Measurements from ENCODE around the gene PASK.

DNA sequence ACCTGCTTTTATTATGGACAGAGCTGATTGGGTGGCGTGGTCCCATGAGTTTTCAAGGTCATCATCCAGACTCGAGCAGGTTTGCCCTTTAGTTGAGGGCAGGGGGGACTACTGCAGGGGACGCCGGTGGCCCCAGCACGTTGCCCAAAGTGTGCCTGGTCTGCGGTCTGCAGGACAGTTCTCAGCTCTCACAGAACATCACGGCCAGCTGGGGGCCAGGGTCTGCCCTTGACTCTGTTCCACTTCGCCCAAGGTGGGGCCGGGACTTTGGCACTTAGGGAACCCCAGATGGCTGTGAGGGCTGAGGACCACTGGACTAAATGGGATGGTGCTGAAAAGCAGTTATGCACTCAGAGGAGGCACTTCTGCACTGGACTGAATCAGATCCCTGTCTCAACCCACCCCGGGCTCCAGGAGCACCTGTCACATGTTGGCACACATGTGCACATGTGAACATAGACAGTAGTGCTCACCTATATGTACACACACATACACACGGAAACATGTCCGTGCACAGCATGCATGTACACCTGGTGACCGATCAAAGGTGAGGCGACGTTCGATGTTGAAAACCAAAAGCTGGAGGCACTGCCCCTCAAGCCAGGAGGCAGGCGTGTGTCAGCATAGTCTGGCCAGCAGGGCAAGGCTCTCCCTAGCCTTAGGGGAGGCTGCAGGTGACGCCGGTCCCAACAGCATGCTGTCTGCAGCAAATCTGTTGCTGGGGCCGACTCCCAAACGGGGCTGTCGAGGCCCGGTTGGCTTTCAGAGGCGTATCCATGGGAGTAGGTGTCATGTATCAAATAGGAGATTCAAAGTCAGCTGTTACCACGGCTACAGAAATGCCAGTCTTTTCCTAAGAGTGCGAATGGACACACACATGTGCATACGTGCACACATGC is 49.4 kb upstream of the PASK start:
- no peak for TF ChIP-seq POLR2A (IDR thresholded peaks at IDR 0.05)
- TF ChIP-seq, protein P1, sequence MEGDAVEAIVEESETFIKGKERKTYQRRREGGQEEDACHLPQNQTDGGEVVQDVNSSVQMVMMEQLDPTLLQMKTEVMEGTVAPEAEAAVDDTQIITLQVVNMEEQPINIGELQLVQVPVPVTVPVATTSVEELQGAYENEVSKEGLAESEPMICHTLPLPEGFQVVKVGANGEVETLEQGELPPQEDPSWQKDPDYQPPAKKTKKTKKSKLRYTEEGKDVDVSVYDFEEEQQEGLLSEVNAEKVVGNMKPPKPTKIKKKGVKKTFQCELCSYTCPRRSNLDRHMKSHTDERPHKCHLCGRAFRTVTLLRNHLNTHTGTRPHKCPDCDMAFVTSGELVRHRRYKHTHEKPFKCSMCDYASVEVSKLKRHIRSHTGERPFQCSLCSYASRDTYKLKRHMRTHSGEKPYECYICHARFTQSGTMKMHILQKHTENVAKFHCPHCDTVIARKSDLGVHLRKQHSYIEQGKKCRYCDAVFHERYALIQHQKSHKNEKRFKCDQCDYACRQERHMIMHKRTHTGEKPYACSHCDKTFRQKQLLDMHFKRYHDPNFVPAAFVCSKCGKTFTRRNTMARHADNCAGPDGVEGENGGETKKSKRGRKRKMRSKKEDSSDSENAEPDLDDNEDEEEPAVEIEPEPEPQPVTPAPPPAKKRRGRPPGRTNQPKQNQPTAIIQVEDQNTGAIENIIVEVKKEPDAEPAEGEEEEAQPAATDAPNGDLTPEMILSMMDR (IDR thresholded peaks at IDR 0.05) = no peak
